Measurements from ENCODE around the gene RC3H2.

RC3H2 gene

GRCh38 chr9:122904823-122905710 lies at the start of gene RC3H2:
TSS of gene RC3H2 (minus strand) at chr9:122905359. CDS start at chr9:122897509, 7,850 bp downstream.
- peak; percentile 99 for DNase-seq

GRCh38 chr9:122954253-122954691 lies 49.1 kb upstream of the RC3H2 start:
- DNase-seq = no peak

GRCh38 chr9:122951056-122951455 lies 45.9 kb upstream of the RC3H2 start:
- no peak for DNase-seq

GRCh38 chr9:122950263-122950662 lies 45.1 kb upstream of the RC3H2 start:
- DNase-seq = no peak

- DNase-seq = no peak
These were observed 44.5 kb upstream of the RC3H2 start for GRCh38 chr9:122949696-122950095.

- no peak for DNase-seq
These were observed 43.2 kb upstream of the RC3H2 start for GRCh38 chr9:122948313-122948712.

GRCh38 chr9:122946461-122947005 lies 41.4 kb upstream of the RC3H2 start:
- DNase-seq = no peak

GRCh38 chr9:122944960-122945888 lies 40.1 kb upstream of the RC3H2 start:
- DNase-seq = no peak

- no peak for DNase-seq
These were observed 36.5 kb upstream of the RC3H2 start for GRCh38 chr9:122941582-122942234.

- DNase-seq = peak; percentile 95
These were observed 35.8 kb upstream of the RC3H2 start, which contains the start of gene RABGAP1 for GRCh38 chr9:122940749-122941581. TSS of gene RABGAP1 (plus strand) at chr9:122941020. CDS start at chr9:122957060, 16,040 bp downstream.

GRCh38 chr9:122940454-122940748 lies 35.2 kb upstream of the RC3H2 start:
- DNase-seq = no peak

- DNase-seq = no peak
These were observed 34.4 kb upstream of the RC3H2 start for GRCh38 chr9:122939601-122940000.

GRCh38 chr9:122936883-122937282 lies 31.7 kb upstream of the RC3H2 start:
- no peak for DNase-seq

GRCh38 chr9:122936464-122936863 lies 31.3 kb upstream of the RC3H2 start:
- no peak for DNase-seq

GRCh38 chr9:122931226-122932121 lies 26.3 kb upstream of the RC3H2 start, which contains the start of gene ZBTB26:
TSS of gene ZBTB26 (minus strand) at chr9:122931512. CDS start at chr9:122919934, 11,578 bp downstream.
- peak; percentile 90 for DNase-seq

GRCh38 chr9:122930541-122931225 lies 25.5 kb upstream of the RC3H2 start:
- no peak for DNase-seq

GRCh38 chr9:122929796-122930354 lies 24.7 kb upstream of the RC3H2 start:
- DNase-seq = no peak

- DNase-seq = no peak
These were observed 18.8 kb upstream of the RC3H2 start for GRCh38 chr9:122923947-122924346.

GRCh38 chr9:122922713-122923112 lies 17.6 kb upstream of the RC3H2 start:
- DNase-seq = no peak

GRCh38 chr9:122918310-122918709 lies 13.2 kb upstream of the RC3H2 start:
- no peak for DNase-seq

Data from NCI-H1105 treated with DMSO at 0.1 percent for 48 hours (cell line).